ENCODE data around the gene DUSP1.

DNA sequence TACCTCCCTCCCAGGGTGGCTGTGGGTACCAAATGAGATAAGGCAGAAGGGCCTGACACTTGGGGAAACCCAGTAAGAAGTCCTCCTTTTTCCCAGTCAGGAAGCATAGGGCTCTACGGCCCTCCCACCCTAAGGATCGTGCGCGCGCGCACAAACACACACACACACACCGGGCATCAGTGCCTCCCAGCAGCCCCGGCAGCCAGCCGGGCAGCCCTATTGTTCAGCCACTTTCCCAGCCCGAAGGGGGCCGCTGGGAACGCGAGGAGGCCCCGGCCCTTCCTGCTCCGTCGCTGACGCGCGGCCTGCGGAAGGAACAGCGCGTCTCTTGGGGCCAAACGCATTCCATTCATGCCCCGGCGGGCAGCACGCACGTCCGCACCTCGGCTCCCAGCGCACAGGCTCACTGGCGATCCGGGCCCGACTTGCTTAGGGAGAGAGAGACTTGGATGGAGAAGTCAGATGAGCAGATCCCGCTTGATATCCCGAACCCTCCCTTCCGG is 22.6 kb downstream of the DUSP1 start:
- TF ChIP-seq POLR2A (IDR thresholded peaks at IDR 0.05): no peak
- TF ChIP-seq, protein P1, sequence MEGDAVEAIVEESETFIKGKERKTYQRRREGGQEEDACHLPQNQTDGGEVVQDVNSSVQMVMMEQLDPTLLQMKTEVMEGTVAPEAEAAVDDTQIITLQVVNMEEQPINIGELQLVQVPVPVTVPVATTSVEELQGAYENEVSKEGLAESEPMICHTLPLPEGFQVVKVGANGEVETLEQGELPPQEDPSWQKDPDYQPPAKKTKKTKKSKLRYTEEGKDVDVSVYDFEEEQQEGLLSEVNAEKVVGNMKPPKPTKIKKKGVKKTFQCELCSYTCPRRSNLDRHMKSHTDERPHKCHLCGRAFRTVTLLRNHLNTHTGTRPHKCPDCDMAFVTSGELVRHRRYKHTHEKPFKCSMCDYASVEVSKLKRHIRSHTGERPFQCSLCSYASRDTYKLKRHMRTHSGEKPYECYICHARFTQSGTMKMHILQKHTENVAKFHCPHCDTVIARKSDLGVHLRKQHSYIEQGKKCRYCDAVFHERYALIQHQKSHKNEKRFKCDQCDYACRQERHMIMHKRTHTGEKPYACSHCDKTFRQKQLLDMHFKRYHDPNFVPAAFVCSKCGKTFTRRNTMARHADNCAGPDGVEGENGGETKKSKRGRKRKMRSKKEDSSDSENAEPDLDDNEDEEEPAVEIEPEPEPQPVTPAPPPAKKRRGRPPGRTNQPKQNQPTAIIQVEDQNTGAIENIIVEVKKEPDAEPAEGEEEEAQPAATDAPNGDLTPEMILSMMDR (IDR thresholded peaks at IDR 0.05): no peak
- TF ChIP-seq EP300 (IDR thresholded peaks at IDR 0.05): peak; percentile 99
